HUES6 (cell line): ENCODE data around the gene RPN1.

Experiments
- H3K27ac ChIP-seq: 2 replicates; pipeline ENCODE4 v1.7.0; 2013; ENCODE audit warnings: low read depth, mild to moderate bottlenecking, low read length, inconsistent platforms
- H3K27me3 ChIP-seq: 2 replicates; pipeline ENCODE4 v1.6.1; 2013; ENCODE audit warnings: low read length; ENCODE audit not compliant: control insufficient read depth, insufficient read depth
- H3K36me3 ChIP-seq: 2 replicates; pipeline ENCODE4 v1.6.1; 2013; ENCODE audit warnings: low read length; ENCODE audit not compliant: control insufficient read depth, insufficient read depth
- H3K4me1 ChIP-seq: 2 replicates; pipeline ENCODE4 v1.6.1; 2013; ENCODE audit warnings: low read length; ENCODE audit not compliant: control insufficient read depth, insufficient read depth
- H3K4me3 ChIP-seq: 2 replicates; pipeline ENCODE4 v1.5.1; 2013; ENCODE audit warnings: low read depth, low read length
- H3K9ac ChIP-seq: one replicate; pipeline ENCODE4 v1.6.1; 2013; ENCODE audit warnings: mild to moderate bottlenecking, low read length
- H3K9me3 ChIP-seq: 2 replicates; pipeline ENCODE4 v1.6.1; 2013; ENCODE audit warnings: low read depth, low read length; ENCODE audit not compliant: control insufficient read depth, insufficient read depth

Gene RPN1

DNA sequence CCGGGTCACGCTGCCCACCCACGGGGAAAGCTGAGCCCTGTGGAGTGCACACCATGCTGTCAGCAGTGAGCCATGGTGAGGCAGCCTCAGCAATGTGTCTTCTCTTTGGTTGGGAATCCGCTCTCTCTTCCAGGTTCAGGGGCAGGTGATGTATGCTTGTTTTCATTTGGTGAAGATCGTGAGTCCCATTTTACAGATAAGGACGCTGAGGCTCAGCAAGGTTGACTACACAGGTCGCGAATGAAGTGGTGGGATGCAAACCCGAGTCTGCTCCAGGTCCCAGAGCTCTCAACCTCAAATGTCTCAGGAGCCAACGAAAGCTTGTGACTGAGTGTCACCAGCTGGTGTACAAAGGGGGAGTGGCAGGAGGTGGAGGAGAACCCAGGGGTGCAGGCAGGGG is 74.3 kb downstream of the RPN1 start:
- peaks cover 30% of the 10 kb centered on the region for H3K4me1 ChIP-seq
- H3K4me3 ChIP-seq = no peak overlapping the region
- no peaks in the 10 kb centered on the region for H3K27me3 ChIP-seq
- H3K9me3 ChIP-seq = peaks cover 7% of the 10 kb centered on the region
- H3K36me3 ChIP-seq = no peaks in the 10 kb centered on the region
- no peak overlapping the region for H3K9ac ChIP-seq
- H3K27ac ChIP-seq = no peak overlapping the region

DNA sequence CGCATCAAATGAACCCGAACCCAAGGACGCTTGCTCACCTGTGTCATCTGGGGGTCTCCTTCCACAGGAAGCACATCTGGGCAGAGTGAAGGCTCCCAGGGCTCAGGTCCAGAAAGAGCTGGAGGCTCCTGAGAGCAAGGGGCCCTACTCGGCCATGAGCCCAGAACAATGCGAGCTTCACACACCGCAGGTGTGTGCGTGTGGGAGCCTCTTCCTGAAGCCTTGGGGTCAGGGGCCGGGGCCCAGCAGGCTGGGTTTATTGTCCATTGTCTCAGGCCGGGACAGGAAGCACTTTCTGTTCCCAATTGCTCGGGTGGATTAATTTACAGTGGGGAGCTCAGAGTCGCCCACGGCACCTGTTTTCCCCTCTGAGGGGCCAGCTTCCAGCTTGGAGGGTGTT is 74.8 kb downstream of the RPN1 start:
- no peaks in the 10 kb centered on the region for H3K27me3 ChIP-seq
- H3K9me3 ChIP-seq = peaks cover 7% of the 10 kb centered on the region
- no peak overlapping the region for H3K4me3 ChIP-seq
- peaks cover 28% of the 10 kb centered on the region for H3K4me1 ChIP-seq
- H3K9ac ChIP-seq = no peak overlapping the region
- H3K27ac ChIP-seq = no peak overlapping the region
- no peaks in the 10 kb centered on the region for H3K36me3 ChIP-seq

DNA sequence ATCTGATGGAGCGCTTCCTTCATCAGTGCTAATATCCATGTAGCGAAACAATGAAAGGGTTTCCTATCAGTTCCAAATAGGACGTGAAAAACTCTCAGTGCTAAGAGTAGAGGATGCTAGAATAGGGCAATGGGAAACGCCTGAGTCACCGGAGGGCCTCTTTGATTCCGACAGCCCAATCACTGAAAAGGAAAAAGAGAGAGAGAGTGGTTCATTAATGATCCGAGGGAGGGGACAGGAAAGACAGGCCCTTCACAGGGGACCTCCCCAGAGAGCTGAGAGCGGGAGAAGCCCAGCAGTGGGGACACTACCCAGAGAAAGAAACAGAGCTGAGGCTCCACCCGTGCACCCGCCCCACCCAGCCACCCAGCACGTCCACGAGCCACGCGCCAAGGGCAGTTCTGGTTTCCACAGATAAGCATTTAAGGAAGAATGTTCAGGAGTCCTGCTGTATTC is 76.9 kb downstream of the RPN1 start:
- Histone ChIP-seq H3K36me3 (no peaks in the 10 kb centered on the region), H3K4me3 (no peak overlapping the region), H3K27me3 (no peaks in the 10 kb centered on the region), H3K9me3 (no peaks in the 10 kb centered on the region), H3K9ac (no peak overlapping the region), H3K27ac (no peak overlapping the region), H3K4me1 (peaks cover 37% of the 10 kb centered on the region)

DNA sequence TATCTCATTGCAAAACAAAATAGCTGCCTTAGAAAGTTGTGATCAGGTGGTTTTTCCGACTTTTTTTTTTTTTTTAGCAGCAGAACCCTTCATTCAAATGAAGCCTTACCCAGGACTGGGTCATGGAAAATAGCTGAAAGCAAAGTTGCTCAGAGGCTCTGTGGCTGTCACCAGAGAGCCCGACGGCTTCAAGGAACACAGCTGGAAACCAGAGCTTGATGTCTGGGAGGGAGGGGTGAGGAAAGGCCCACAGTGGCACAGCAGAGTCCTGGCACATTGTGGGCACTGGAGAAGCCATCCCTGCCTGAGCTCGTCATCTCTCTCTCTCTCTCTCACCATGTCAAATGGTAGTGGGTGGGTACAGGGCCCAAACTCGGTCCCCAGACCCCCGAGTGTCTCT is 77.5 kb downstream of the RPN1 start:
- H3K27me3 ChIP-seq = no peaks in the 10 kb centered on the region
- H3K27ac ChIP-seq = no peak overlapping the region
- no peaks in the 10 kb centered on the region for H3K36me3 ChIP-seq
- H3K9ac ChIP-seq = no peak overlapping the region
- no peaks in the 10 kb centered on the region for H3K9me3 ChIP-seq
- H3K4me1 ChIP-seq = peaks cover 37% of the 10 kb centered on the region
- no peak overlapping the region for H3K4me3 ChIP-seq

GRCh38 chr3:128572644-128573105 is 77.9 kb downstream of the RPN1 start:
- no peak overlapping the region for H3K4me3 ChIP-seq
- H3K36me3 ChIP-seq = no peaks in the 10 kb centered on the region
- no peaks in the 10 kb centered on the region for H3K9me3 ChIP-seq
- peaks cover 37% of the 10 kb centered on the region for H3K4me1 ChIP-seq
- no peaks in the 10 kb centered on the region for H3K27me3 ChIP-seq
- no peak overlapping the region for H3K9ac ChIP-seq
- H3K27ac ChIP-seq = no peak overlapping the region

DNA sequence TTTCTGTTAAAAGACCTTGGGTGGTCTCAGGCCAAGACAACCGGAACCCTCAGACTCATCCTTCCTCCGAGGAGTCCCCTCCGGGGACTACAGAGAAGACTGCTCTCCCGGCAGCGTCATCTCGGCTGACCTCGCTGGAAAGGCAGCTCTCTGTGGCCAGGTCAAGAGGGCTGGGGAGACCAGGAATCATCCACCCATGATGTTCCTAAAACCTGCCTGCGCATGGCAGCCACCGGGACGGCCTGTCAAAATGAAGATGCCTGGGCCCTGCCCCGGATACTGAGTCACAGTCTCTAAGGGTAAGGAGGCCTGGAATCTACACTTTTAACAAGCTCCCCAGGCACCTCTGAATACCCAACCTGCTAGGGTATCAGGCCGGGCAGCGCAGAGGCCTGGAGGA is 78.6 kb downstream of the RPN1 start:
- Histone ChIP-seq H3K27me3 (no peaks in the 10 kb centered on the region), H3K27ac (no peak overlapping the region), H3K9me3 (no peaks in the 10 kb centered on the region), H3K4me1 (peaks cover 41% of the 10 kb centered on the region), H3K4me3 (no peak overlapping the region), H3K36me3 (no peaks in the 10 kb centered on the region), H3K9ac (no peak overlapping the region)
